ENCODE data around the gene HECW1.

DNA sequence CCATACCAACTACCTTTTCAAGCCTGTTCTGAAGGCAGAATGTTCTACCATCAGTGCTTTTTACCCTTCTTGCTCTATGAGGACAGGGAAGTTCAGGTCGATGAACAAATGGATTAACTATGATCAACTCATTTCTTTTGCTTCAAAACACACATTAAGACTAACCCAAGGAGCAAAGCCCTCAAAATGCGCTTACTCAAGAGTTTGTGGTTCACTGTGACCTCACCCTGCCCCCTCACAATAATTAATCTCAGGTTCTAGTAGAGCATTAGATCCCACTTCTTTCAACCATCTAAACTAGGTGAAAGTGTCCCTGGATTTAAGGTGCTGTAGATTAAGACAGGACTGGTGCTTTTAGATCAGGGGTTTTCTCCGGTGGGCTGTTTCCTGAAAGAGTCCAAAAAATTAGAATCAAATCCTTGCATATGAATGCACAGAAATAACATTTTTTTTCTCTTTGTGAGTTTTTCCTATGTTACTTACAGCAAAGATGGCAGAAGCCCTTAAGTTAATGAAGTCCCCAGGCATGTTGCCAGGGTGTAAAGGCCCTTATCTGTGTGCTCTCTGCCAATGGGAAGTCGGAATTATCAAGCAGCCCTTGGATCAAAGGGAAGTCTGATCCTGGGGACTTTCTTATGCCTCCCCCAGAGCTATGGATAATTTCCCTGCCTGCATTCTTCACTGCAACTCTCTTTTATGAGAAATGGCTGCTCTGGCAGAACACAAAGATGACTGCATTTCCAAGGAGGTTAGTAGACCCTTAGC, 264.9 kb downstream of the HECW1 start:
- TF ChIP-seq, protein P1, sequence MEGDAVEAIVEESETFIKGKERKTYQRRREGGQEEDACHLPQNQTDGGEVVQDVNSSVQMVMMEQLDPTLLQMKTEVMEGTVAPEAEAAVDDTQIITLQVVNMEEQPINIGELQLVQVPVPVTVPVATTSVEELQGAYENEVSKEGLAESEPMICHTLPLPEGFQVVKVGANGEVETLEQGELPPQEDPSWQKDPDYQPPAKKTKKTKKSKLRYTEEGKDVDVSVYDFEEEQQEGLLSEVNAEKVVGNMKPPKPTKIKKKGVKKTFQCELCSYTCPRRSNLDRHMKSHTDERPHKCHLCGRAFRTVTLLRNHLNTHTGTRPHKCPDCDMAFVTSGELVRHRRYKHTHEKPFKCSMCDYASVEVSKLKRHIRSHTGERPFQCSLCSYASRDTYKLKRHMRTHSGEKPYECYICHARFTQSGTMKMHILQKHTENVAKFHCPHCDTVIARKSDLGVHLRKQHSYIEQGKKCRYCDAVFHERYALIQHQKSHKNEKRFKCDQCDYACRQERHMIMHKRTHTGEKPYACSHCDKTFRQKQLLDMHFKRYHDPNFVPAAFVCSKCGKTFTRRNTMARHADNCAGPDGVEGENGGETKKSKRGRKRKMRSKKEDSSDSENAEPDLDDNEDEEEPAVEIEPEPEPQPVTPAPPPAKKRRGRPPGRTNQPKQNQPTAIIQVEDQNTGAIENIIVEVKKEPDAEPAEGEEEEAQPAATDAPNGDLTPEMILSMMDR (conservative IDR thresholded peaks at IDR 0.05 in 1 of 2, IDR thresholded peaks at IDR 0.05 in 1 of 2; ENCODE audit: extremely low read depth in 1 of 2, insufficient read depth in 1 of 2, low read depth in 1 of 2, low read length in 2 of 2), result no peak
- no peak for TF ChIP-seq EZH2 (IDR thresholded peaks at IDR 0.05; ENCODE audit: borderline replicate concordance, low read length)

All from mammary epithelial cell (primary cell).